CD4-positive, alpha-beta T cell treated with Interleukin-6 for 4 hours (primary cell): ENCODE data around the gene TLL1.

ENCODE experiments used
- DNase-seq: peaks from one replicate; pipeline ENCODE4 v3.0.0-alpha.2; 2020; ENCODE audit warnings: mixed read lengths

The TLL1 gene

DNA sequence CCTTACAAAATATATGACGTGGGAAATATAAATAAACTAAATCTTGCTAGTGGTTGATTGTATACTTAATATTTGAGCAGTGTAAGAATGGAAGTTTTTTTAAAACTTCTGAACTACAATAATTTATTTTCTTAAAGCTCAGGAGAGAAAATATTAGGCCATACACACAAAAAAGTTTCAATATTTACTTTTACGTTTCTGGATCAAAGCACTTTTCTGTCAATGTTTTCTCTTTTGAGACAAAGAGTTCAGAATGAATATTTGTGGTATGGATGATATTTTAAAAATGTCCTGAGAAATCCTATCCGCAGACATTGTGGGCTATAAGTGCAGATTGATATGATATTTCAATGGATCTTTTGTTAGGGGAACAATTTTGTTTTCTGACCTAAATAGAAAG lies 109.9 kb downstream of the TLL1 start:
- no peak for DNase-seq

DNA sequence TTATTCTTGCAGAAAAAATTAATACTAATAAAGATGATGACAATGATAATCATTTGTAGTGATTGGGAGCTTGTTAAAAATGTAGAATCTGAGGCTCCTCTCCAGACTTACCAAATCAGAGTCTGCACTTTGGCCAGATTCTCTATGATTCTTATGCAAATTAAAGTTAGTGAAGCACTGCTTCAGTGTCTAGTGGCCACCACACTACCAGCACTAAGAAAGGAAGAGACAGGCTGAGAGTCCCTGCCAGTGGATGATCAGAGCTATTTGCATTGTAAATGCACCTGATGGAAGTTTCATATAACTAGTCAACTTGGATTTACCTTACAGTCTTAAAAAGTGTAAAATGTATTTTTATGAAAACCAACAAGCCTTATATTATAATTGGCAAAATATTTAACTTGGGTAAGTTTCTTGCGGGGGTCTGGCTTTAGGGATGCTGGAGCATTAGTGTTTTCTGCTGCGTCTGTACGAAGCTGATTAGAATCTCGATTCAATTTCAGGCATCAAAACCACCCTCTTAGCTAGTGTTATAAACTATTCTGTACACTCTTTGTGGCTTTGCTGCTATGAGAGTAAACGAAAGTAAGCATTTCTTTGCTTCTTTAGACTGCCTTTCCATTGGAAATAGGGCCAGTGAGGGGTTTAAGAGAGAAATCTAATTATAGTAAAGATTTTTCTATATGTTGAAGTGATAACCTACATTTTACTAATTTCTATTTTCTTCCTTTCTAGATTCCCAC lies 114.1 kb downstream of the TLL1 start:
- no peak for DNase-seq

DNA sequence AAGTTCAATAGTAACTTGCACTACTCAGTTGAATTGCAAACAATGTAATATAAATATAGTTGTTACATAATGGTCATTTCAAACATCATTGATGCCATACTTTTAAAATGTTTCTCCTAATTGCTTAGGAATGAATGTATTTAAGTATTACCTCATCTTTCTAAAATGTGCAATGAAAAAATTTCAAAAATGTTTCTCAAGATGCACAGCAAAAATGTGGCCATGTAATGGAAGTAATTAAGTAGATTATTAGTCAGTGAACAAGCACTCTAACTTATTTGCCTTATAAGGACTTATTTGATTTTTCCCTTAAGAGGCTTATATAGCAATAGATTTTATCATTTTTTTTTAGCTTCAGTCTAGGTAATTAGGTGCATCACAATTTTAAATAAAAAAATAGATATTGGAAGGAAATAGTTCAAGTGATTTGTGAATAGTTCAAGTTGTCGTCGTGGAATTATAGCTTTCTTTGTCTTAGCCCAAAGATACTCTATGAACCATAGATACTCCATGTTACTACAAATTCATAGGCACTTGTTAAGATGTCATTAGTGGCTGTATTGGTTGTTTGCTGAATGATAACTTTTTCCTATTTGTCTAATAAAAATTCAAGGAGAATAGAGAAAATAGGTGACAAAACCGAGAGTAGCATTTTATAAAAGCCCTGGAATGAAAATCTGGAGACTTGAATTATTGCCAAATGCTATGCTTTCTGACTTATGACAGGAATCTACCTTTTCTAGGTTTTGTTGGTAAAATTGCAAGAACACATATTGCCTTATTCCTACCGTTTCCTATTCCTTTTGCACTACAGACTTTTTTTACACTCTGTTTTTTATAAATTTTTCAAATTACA lies 118.5 kb downstream of the TLL1 start:
- DNase-seq: no peak

DNA sequence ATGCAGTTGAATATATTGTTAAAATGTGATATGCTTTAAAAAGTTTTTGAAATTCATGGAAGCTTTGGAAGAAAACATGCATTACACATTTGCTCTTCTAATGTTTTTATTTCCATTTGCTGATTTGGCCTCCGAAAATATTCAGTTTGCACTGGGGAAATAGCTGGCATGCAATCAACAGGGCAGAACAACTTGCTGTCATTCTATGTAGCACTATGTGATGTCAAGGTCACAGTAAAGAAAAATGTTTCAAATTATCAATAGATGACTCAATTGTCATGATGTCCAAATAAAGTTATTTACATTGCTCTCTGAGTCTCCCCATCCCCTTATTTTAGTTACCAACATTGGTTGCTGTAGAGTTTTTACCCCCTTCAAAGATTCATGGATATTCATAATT lies 119.2 kb downstream of the TLL1 start:
- DNase-seq: no peak

DNA sequence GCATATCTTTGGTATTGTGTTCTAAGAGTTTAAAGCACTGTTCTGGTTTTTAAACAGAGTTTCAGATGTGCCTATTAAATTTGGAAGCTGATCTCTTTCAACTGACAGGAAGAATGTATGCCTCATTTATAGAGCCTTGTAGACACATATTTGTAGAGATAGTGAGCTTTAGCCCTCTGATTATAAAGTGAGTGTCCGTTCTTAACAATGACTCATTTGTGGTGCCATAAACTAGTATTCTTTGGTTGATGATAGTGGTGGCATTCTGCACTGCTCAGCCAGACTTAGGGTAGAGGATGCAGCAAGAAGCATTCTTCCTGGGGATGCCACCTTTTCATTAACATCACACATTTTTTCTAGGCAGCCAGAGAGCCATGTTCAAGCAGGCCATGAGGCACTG lies 121.7 kb downstream of the TLL1 start:
- no peak for DNase-seq

DNA sequence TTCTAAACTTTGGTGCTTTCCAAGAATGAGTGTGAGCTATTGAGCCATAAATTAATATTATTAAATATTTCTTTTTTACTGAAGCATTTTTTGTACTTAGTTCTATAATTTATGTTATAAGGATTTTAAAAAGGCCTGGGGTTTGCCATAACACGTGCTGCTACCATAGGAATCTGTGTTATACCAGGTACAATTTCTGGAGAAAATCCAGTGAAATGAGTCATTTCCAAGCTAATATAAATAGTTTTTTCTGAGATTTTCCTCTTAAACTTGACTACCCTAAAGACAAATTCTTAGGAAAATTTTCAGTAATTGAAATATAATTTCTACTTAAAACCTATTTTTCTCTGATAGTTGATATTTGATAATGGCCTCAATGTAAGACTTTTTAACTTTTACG lies 130.8 kb downstream of the TLL1 start:
- no peak for DNase-seq

DNA sequence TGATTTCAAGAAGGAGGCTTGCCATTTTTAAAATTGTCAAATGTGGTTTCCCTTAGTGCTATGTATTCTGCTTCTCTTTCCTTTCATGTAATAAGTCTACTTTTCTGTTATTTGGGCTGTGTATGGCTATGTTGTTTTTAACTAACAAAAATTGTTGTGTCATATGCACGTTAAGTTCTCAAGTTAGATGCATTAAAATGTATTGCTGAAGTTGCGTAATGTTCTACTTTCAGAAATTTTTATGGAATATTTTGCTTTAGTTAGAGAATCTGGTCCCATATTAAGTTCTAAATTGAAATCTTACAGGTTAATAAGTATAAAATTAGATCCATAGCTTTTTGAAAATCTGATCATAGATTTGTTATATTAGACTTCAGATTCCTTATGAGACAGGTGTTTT lies 133.2 kb downstream of the TLL1 start:
- DNase-seq: no peak

DNA sequence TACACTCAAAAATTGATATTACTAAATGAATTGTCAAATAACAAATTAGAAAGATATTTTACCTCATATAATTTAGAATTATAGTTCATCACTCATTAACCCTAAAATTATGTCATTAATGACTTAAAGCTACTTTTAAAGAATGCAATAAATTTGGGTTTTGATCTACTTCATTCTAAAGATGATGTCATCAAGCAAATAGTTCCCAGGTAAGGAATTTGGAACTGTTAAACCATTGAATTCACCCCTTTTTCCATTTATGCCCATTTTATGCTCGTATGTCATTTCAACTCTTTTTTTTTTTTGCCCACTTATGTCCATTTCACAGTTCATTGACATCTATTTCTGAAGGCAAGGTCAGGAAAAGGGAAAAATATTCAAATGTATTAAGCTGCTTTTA lies 135.5 kb downstream of the TLL1 start:
- no peak for DNase-seq

DNA sequence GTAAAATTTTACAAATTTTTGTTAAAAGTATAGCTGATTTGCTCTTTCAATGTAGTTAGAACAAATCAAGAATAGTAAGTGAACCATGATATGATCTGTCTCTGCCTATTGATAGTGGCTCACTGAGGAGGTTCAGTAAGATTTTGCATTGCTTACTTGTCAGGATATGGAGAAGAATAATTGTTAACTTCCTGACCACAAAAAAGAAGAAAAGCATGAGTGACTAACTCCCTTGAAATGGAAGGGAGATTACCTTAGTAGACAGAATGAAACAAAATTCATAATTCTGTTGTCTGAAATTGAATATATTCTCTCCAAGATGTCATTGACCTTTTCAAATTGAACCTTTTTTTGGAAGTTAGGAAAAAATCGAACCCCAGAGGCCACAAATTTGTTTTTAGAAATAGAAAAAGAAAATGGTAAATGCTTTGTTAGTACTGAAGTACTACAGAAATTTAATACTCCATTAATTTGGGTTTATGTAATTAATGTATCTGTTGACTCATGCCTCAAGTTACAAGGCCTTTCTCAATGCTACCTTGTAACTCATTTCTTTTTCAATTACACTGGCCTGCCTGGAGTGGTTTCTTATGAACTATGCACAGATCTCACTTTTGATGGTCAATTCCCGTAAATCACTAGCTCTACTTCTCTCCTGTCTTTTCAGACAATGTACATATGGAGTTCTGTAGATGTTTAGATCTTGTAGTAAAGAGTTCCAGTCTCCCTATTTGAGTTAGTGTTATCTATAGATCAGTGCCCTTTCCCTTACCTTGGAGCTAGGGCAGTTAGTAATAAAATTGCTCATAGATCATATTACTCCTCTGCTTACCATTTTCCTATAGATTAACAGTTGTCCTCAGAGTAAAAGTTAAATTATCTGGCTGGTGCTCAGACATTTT lies 139.3 kb downstream of the TLL1 start:
- no peak for DNase-seq

DNA sequence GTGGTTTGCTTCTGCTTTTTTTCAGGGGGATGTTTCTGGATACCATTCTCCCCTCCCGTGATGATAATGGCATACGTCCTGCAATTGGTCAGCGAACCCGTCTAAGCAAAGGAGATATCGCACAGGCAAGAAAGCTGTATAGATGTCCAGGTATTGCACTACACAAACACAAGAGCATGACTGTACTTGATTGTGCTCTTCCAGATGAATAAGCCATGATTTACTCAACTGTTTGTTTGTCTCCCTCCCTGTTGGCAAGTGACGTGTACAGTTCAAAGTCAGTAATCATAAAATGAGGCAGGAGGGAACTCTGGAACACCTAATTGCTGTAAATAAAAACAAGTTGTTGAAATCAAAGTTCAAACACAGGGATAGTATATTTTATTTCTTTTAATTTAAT lies 141.4 kb downstream of the TLL1 start:
- no peak for DNase-seq

DNA sequence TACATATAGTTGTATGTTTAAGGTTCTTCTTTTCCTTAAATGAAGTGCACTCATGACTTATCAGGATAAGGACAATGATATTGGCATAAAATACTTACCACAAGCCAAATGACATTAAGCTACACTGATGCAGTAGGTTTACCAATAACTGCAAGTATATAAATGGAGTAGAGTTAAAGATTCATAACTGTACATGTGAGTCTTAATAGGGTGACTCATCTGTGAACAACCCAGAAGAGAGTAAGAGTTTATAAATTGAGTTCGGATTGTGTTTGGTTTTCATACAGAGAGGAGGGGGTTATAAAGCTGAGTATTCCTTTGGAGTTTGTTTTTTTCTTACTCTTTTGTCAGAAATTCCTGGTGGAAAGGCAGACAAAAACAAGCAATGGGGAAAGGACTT lies 144.8 kb downstream of the TLL1 start:
- DNase-seq: no peak

DNA sequence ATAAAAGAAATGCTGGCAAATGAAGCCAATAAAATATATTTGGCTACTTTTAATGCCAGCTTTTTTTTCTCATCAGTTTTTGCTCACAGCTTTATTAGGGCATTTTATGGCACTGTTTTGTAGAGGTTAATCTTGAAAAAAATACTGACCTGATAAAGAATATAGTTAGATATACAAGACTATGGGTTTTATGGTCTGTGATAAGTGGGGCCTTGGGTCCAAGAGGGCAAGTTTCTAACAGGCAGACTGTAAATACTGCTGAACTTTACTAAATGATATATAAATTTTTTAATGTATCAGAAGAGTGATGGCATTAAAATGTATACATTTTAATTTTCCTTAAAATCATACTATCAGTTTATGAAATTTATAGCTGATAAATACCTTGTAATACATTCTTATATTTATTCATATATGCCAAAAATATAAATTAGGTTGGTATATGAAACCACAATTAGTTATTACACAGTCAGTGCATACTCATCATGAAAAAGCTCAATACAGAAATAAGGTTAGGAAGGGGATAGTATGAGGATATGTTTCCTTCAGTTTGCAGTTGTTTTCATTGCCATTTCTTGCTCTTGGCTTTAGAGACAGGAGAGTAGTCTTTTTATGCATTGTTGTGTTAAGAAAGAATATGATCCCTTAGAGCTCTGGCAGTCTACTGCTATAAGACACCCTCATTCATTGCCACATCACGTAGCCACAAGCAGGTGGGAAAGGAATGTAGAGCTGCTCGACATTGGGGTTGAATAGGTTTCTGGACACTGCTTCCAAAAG lies 146.6 kb downstream of the TLL1 start:
- DNase-seq: no peak

DNA sequence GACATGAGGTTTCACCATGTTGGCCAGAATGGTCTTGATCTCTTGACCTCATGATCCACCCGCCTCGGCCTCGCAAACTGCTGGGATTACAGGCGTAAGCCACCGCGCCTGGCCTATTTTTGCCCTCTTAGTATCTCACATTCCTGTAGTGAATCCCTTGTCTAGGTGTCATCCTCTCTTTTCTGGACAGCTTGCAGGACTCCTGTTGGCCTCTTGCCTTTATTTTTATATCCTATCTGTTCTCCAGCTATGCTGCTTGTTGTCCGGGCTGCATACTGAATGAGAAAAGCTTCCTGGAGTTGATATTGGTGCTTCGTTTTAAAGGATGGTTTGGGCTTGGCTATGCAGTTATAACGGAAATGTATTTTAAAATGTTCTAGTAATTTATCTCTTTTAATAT lies 148.6 kb downstream of the TLL1 start:
- no peak for DNase-seq

DNA sequence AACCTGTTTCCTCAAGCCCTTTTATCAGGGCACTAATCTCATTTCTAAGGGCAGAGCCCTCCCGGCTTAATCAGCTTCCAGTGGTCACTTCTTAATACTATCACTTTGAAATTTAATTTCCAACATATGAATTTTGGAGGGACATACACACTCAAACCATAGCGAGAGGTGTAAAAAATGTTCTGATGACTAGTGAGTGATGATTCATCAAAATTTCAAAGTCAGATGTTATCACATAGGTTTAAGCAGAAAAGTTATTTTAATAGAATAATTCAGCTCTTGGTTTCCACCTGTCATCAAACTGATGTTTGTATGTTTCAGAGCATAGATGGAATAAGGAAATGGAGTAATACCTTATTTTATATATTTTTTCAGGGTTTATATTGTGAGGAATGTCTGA lies 161.9 kb downstream of the TLL1 start:
- DNase-seq: no peak

DNA sequence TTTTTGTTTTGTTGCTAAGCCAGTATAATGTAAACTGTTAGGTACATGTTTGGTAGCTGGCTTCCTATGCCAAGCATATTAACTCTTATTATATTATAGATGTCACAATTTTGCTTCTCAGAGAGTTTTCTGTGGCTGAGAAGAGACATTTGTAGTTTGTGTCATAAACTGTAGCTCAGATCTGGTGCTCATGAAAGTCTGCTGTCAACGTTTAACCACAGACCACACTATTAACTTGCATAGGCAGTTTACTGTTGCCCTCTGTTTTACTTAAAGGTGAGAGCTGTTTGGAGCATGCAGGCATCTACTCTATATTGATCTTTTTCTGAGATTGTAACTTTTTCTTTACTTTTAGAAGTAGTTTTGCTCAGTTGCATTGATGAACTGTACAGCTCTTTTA lies 166.8 kb downstream of the TLL1 start:
- DNase-seq: no peak

DNA sequence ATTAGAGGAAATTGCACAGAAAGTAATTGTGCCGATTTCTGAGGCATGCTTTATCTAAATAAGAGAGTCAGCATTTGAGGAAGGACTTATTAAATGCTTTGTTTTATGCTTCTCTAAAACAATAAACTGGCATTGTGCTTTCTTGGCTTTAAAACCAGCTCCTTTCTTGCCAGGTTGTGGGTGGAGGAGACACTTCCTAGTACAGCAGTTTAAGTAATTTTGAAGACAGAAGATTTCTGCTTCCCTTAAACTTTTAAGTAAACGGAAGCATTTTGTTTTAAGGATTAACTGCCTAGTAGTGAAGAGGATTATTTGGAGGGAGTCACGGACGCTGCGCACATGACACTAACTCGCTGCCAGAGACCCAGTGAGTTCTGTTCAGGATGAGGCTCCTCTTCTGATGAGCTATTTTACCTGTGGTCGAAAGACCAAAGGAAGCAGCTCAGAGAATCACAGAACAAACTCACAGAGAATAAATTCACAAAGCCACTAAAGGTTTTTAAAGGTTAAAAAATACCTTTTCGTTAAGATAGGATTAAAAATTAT lies 169.5 kb downstream of the TLL1 start:
- no peak for DNase-seq

DNA sequence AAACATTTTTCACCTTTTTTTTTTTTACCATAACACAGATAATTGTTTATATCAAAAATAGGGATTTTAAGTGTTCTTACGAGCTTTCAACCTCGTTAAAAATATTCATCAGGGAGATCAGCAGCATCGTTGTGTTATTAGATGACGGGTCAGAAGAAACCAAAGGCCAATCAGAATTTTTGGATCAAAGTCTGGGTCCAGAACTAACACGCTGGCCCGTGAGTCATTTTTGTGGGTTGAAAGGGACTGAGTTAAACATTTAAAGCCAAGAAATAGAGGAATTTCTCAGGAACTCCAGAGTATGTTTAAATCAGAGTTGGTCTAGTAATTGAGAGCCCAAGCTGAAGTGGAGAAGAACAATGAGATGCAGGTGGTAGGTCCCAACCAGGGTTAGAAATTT lies 170.8 kb downstream of the TLL1 start:
- no peak for DNase-seq

DNA sequence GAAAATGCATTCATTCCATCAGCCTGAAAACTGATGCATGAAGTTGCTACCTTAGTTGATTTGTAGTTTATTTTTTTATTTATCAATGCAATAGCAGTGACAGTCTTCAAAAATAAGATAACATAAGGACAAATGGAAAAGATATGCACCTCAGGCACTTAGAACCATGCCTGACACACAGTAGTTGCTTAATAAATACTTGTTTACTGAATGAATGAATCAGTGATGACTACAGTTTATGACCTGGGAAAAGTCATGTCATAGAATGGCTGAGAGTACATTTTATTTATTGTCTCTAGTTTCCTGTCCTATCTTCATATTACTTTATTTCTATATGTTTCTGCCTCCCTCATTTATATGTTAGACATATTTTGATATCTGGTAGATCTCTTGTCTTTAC lies 171.8 kb downstream of the TLL1 start:
- no peak for DNase-seq

DNA sequence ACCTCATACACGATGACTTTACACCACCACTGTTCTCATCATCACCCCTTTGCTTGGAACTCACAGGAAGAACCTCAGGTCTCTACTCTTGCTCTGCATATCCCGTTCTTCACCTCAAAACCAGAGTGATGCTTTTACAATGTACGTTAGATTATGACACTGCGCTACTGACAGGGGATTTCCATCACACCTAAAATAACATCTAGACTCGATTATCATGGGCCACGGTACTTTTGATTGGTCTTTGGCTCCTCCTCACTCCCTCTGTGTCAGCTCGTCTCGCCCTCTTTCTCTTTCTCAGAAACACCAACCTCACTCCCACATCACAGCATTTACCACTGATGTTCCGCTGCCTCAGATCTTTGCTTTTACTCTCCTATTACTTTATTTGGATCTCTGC lies 172.4 kb downstream of the TLL1 start:
- DNase-seq: no peak

DNA sequence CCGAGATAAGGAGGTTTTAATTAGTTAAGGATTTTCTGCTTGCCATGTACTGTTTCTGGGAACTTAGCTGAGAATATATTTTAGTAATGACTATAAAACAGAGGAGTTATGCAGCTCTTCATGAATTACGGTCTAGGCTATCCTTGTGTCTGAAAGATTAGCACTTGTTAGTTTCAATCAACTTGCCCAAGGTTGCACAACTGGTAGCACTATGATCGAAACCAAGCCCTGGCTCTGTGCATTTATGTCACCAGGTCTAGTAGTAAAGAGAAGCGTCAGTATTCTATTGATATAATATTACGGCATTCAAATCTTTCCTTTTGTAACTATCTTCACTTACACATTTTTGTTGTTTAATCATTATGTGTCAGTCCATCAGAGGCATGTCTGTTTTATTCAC lies 176.0 kb downstream of the TLL1 start:
- DNase-seq: no peak

DNA sequence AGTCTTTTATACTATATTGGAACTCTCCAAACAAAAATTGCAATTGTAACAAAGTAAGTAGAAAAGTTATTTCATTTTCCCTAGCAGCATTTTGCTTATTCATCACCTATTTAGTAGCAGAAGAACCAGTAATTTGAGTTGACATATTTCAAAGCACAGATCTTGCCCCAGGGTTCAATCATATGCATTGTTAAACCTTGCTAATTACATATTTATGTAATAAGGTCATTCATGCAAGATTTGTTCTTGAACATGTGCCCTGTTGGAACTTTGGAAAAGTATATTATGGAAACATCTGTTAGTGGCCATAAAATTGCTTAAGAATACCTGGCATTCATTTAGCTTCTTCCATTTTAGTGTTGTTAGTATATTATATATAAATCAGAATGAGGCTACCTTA lies 191.7 kb downstream of the TLL1 start:
- DNase-seq: no peak

DNA sequence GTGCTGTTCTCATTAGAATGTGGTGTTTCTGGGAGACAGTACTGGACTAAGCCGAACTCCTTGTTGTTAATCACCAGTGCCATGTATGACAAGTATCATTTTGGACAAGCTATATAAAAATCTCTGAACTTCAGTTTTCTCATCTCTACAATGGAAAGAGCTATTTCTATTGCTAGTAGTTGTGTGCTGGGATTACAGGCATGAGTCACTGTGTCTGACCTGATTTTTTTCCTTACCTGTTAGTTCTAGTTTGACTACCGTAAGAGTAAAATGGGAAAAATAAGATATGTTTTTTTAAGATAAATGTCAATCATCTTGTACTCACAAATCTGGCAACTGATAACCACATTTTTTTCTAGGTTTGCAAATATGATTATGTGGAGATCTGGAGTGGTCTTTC lies 192.3 kb downstream of the TLL1 start:
- no peak for DNase-seq
